HG03175 (cell line): ENCODE measurements around the gene YY1.
A peak's percentile ranks its signal among the peaks of the same experiment; 100 is the strongest.
"Not testable (repeated sequence)": the region's sequence is repeated elsewhere in the genome, so short reads cannot be mapped to it uniquely, and the experiment has no call there.

Experiments
- ATAC-seq: cut with Tn5 transposase; IDR thresholded peaks from one replicate; pipeline ENCODE4 v1.9.1; 2021; ENCODE audit warnings: mild to moderate bottlenecking, moderate library complexity; ENCODE audit not compliant: unreplicated experiment

YY1 gene

DNA sequence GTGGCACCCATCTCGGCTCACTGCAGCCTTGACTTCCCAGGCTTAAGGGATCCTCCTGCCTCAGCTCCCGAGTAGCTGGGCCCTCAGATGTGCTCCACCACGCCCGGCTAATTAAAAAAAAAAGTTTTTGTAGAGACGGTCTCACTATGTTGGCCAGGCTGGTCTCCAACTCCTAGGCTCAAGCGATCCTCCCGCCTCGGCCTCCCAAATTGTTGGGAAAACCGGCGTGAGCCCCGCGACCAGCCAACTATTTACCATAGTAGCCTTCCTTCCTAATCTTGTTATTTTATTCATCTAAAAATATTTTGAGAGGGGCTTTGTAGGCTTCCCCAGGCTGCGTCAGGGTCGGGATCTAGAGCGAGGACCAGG, 25.4 kb upstream of the YY1 start:
- ATAC-seq, result no peak

DNA sequence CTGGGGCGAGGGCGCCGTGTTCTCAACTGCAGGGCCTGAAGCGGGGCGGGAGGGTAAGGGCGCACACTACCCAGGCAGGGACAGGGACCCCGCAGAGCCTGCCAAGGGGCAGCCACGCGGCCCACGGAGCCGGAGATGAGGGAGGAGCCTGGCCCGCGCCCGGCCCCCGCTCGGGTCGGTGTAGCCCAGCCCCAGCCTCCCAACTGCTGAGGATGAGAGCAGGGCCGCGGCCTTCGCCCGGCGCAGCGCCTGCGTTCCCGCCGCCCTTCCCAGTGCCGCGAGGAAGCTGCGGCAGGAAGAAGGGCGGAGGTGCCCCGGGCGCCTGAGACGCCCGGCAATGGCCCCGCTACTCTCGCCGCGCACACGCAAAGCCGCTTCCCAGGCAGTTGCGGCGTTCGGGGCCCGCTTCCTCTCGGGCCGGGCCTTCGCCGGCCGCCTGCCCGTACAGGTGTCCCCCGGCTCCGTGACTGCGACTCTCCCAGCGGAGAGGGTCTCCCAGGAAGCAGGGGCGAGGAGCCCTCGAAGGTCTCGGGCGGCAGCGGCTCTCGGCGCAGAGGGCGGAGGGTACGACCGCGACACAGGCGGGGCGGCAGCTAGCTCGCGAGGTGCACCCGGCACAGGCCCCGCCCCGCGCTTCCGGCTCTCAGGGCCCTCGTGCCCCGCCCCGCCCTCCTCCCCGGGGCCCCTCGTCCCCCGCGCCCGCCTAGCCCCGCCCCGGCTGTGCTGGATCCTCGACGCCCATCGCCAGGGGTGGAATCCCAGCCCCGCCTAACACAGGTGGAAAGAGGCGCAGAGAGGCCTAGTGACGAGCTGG, 24.8 kb upstream of the YY1 start:
- peak; percentile 95 for ATAC-seq

DNA sequence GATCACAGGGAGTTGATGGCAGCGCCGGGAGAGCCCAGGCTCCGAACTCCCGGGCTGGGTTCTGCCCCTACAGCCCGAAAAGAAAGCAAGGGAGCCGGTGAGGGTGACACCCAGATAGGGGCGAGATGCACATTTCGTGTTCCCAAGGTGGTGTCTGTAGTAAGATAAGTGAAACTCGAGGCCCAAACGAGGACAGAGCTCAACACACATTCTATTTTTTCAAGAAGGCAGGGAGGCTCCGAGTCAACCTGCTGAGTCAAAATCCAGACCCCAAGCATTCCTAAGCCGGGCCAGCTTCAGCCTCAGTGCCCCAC, 24.2 kb upstream of the YY1 start:
- ATAC-seq, result no peak

DNA sequence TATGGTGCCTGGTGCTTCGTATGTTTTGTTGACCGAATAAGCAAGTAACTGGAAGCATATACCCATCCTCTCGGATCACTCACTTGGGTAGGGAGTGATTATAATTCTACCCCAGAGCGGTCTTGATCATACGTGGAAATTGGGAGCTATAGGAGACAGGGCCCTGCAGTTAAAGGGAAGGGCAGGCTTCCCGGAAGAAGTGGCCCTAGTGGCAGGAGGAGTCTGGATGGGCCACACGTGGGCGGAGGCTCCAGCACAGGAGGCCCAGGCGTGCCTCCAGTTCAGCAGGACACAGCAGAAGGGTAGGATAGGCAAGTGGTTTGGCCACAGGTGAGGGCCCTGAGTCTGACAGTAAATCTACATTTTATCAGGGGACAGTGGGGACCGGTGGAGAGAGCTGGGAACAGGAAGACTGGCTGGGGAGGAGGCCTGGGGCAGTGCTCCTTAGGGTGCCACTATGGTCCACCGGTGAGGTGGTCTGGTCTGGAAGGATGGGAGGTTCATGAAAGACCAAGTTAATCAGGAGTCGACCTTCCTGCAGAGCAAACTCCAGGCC, 23.5 kb upstream of the YY1 start:
- no peak for ATAC-seq

DNA sequence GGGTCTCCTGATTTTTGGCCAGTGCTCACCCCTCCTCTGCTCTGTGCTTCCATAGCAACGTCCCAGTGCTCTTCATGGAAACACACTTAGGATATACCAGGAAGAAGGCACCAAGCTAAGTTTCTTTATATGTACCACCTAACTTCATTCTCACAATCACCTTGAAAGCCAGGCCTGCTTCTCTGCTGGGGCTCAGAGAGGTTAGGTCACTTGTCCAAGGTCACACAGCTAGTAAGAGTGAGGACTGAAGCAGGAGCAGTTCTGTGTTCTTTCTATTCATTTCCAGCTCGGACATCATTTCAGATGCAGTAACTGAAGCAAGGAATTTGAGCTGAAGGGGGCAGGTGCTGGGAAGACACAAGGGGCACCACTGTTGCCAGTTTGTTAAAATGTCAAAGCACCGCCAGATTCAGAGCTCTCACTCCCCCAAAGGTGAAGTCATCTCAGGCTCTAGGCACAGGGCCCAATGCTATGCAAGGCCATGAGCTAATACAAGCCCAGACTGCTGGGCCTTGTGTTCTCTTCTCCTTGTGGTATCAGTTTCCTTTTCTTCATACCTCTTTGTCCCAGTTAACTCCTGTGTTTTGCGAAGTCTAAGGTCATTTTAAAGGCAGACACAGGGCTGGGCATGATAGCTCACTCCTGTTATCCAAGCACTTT, 19.7 kb upstream of the YY1 start:
- ATAC-seq, result no peak

DNA sequence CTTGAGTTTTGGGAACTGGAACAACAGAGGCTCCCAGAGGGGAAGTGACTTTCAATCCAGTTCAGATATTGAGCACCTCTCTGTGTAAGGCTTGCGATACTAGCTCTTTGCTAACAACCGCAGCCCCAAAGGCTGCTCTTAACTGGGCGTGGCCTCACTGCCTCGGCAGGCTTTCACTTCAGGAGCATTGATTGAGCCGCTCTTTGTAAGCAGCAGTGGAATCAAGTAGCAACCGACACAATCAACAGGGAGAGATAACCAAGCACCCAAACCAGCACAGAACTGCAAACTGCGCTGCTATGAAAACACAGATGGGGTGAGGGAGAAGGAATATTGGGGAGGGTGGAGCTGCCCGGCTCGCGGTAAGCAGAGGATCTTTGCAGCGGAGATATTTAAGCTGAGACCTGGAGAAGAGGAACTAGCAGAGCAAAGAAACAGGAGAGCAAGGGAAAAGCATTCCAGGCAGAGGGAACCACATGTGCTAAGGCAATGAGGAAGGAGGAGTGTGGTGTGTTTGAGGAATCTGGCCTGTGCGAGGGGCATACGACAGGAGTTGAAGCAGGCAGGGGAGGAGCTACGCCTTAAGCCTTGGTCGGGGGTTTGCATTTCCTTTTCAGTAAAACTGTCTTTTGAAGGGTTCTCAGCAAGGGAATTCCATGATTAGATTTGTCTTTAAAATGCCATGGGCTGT, 17.3 kb upstream of the YY1 start:
- ATAC-seq, result peak; percentile 97

DNA sequence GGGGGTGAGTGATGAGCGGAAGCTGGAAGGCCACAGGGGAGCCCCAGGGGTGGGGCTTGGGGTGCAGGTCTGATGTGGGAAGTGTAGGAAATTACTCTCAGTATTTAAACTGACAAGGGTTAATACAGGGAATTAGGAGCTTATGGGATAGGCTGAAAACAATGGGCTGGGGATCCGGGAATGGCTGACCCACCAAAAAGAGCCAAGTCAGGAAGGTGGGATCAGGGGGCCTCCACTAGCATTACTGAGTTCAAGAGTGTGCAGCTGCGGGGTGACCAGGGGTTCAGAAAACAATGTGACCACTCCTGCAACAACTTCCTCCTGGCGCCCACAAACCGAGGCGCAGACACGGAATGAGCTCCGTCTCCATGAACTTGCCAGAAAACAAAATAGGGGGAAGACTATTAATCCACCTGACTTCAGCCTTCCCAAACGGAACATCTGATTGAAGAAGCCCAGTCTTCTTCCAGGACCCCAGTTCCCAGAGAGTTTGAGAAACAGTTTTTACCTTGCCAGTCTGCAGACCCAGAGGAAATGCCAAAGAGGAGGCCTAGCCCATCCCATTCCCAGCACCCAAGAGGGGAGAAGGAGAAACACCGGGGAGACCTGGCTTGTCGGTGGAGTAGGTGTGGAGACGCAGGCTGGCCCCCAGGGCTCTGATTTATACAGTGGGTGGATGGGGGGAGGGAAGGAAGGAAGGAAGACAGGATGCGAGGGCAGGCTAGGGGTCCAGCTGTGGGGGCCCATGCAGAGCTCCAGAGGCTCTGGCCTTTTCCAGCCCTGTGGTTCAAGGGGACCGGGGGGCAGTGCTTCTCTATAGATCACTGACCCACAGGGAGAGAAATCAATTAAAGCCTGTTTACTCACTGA, 16.5 kb upstream of the YY1 start:
- ATAC-seq, result no peak

DNA sequence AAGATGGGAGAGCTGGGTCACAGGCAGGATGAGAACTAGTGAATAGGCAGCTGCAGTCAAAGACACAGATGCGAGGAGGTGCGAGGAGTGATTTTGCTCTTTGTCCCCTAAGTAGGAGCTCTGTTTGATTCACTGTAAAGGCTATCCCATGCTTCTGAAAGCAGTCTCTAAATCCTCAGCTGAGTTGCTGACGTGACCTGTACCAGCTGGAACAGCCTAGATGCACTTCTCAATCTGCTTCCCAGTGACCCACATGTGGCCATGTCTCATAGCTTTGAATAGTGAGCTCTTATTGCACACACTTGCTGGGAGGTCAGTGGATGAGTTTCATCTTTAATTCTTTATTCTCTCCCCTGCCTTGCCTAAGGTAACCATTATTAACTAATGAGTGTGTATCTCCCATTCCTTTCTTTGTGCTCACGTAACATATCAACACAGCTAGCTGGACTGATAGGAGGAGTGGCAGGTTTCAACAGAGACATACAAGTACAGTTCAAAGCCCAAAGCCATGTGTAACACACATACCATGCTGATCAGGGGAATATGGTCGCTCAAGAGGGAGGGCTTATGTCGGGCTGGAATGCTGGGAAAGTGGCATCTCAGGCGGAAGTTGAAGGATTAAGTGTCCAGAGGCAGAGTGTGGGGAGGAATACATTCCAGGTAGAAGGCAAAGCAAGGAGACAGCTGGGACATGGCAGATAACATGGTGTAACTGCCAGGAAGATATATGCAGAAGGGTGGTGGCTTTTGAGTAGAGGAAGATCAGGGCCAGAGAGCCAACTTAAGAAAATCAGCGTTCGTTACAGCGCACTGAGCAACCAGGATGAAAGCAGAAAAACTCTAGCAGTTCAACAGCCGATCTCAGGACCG, 15.4 kb upstream of the YY1 start:
- ATAC-seq, result no peak

DNA sequence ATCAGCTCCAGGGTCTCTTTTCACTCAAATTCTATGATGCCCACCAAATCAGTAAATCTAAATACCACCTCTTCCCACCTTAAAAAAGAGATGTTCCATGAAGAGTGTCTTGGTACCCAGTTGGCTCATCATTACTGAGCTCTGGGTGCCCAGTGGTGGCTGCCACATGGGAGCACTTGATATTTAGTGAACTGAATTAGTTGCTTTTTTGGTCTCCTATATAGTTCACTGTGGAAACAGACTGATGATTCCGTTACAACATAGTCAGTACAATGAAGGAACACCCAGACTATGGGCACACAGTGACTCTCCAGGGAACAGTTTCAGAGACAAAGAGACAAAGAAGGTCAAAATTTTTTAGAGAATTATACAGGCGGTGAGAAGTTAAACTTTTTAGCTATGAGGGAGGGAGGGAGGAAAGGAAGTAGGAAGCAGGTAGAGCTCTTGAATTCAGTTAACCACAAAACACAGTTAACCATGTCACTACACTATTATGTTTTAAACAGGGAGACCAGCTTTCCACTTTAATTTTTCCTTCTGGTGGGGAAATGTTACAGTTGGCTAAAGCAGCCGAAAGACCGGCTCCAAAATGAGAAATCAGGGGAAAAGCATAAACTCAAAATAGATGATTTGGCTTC, 14.6 kb upstream of the YY1 start:
- ATAC-seq, result no peak

DNA sequence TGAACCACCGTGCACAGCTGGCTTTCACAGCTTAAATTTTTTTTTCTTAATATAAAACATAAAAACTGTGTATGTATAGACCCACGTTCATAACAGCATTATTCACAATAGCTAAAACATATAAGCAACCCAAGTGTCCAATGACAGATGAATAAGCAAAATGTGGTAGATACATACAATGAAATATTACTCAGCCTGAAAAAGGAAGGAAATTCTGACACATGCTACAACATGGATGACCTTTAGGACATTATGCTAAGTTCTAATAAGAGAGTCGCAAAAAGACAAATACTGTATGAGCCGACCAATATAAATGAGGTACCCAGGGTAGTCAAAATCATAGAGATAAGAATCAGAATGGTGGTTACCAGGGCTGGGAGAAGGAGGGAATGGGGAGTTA, 13.8 kb upstream of the YY1 start:
- ATAC-seq, result no peak

DNA sequence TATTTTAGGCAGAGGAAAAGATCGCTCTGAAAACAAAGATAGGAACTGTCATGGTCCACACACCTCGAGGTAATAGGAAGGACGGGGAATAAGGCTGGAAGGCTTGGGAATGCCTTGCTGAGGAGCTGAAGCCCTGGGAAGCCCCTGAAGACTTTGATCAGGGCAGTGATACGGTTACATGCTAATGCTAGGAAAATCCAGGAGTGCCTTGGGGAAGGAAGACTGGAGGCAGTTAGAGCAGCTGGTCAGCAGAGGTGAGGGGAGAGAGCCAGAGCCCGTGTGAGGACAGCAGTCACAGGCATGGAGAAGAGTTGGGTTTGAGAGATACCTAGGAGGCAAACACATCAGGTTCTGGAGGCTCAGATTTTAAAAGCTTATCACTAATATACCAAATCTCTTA, 8.6 kb upstream of the YY1 start:
- ATAC-seq, result no peak

DNA sequence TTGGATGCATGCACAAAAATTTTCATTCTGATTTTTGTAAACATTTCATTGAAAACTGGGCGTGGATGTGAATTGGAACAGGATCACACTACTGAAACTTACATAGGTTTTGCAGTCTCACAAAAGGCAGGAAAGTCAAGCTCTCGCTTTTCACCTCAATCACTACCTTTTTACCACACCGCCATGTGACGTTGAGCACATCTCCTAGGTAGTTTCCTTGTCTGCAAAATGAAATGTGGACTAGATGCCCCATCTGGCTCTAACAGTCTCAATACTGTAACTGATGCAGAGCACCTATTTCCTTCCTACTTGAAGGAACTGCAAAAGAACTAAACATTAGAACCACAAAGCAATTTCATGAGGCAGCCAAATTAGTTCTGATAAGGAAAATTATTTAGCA, 4.4 kb upstream of the YY1 start:
- no peak for ATAC-seq

DNA sequence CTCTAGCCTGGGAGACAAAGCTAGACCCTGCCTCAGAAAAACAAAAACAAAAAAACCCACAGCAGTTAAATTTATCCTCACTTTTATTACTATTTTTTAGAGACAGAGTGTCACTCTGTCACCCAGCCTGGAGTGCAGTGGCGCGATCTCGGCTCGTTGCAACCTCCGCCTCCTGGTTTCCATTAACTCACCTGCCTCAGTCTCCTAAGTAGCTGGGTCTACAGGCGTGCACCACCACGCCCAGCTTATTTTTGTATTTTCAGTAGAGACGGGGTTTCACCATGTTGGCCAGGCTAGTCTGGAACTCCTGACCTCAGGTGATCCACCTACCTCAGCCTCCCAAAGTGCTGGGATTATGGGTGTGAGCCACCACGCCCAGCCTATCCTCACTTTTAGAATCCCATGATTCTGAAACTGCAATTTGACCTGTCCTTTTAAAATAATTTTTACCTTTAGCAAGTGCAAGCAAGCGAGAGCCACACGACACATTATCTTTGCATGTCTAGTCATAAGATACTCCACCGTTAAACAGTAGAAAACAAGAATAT, 2.6 kb upstream of the YY1 start:
- not testable (repeated sequence) for ATAC-seq

DNA sequence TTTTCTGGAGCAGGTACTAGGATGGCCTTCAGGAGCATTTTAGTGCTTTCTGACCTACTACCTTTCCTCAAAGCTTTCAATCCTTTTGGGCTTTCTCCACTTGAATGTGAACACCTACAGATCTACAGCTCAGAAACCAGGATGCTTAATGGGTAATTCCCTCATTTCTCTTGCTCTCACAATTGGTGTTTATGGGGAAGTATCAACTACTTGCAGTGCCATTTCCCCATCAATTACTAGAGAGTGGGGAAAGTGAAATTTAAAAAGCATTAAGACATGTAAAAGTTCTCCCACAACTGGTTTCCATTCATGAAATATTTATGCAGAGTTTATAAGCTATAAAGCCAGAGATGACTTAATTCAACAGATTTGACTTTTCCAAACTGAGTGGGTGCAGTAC, 2.1 kb upstream of the YY1 start:
- ATAC-seq, result no peak

DNA sequence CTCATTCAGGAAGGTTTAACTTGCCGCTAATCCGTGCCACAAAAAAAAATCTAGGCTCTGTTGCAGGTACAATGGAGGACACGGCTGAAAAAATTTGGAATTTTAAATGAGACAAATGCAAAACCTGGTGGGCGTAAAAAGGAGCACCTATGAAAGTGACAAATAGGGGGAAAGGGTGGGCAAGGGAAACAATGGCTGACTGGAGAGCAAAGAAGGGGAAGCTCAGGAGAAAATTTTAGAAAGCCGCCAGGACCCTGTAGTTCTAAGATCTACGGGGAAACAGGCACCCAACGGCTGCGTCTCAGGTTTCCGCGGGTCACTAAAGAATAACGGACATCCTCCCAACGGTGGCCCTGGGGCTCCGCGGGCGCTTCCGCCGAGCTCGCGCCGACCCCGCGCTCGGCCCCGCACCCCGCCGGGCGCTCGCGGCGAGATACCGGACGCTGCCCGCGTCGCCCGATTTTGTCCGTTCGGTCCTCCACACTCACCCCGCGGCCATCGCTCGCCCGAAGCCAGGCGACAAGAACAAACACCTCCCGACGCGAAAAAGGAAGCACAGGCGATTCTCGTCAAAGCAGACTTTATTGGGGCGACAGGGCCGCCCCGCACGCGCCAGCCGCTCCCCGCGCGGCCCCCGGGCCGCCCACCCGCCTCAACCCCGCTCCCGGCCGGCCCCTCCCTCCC, 1.1 kb upstream of the YY1 start:
- ATAC-seq, result peak; percentile 20

DNA sequence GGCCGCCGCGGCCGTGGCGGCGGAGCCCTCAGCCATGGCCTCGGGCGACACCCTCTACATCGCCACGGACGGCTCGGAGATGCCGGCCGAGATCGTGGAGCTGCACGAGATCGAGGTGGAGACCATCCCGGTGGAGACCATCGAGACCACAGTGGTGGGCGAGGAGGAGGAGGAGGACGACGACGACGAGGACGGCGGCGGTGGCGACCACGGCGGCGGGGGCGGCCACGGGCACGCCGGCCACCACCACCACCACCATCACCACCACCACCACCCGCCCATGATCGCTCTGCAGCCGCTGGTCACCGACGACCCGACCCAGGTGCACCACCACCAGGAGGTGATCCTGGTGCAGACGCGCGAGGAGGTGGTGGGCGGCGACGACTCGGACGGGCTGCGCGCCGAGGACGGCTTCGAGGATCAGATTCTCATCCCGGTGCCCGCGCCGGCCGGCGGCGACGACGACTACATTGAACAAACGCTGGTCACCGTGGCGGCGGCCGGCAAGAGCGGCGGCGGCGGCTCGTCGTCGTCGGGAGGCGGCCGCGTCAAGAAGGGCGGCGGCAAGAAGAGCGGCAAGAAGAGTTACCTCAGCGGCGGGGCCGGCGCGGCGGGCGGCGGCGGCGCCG, 381 bp downstream of the YY1 start:
- ATAC-seq, result no peak

DNA sequence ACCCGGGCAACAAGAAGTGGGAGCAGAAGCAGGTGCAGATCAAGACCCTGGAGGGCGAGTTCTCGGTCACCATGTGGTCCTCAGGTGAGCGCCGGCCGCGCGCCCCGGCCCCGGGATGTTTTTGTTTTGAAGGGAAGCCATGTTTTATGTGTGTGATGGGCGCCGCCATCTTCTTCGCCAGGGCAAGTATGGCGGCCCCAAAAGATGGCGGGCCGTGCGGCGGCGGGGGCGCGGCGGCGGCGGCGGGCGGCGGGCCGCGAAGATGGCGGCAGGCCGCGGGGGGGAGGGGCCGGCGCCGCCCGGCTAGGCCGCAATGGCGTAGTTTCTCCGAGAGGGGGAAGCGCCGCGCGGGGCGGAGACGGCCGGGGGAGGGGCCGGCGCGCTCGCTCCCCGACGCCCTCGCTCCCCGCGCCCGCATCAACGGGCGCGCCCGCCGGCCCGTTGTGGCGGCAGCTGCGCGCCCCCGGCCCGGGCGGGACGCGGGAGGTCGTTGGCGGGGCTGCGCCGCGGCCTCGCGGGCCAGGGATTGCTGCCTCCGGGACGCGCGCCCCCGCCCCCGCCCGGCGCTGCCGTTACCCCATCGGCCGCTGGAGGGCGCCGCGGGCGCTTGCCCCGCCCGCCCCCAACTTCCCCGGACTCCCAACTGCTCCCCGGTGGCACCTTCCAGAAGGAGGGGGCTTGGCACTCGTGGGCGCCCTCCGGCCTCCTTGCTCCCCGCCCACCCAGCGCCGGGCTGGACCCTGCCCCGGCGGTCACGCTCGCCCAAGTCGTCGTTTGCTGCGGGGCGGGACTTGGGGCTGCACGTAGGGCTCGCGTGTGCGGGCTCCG, 1.1 kb downstream of the YY1 start:
- peak; percentile 37 for ATAC-seq
